Activated CD8-positive, alpha-beta memory T cell treated with anti-CD3 and anti-CD28 coated beads, Interleukin-2, amount 50 U/mL, for 4 hours (primary cell): ENCODE measurements around the gene GPC6.
"Not testable (repeated sequence)": the region's sequence is repeated elsewhere in the genome, so short reads cannot be mapped to it uniquely, and the experiment has no call there.

ENCODE experiments used
- DNase-seq: peaks from one replicate; pipeline ENCODE4 v3.0.0-alpha.2; 2020

Gene GPC6

DNA sequence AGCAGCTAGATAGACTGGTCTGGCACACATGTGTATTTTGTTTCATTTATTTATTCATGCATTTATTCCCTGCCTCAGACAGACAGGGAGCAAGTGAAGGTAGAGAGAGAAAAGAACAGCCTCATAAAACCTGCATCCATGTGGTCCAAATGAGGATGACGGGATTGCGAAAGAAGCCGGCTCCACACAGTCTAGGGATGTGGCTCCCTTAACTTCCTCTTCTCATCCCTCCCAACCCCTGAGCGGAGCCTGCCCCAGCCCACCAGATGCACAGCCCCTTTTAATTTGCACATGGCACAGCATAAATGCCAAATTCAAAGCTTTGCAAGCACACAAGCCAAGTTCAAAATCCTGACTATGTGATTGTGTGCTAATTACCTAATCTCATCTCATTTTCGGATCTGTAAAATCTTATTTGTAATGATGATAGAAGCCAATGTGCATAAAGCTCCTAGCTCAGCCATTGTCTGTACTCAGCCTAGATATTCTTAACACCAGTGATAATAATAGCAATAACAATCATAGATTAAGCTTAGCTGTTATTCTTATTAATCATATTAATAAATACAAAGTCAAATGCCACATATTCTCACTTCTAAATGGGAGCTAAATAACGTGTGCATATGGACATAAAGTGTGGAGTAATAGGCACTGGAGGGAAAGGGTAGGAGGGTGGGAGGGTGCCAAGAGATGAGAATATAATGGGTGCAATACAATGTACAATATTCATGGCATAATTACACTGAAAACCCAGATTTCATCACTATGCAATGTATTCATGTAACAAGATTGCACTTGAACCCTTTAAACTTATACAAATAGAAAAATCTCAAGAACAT is 1096.5 kb downstream of the GPC6 start:
- no peak for DNase-seq

DNA sequence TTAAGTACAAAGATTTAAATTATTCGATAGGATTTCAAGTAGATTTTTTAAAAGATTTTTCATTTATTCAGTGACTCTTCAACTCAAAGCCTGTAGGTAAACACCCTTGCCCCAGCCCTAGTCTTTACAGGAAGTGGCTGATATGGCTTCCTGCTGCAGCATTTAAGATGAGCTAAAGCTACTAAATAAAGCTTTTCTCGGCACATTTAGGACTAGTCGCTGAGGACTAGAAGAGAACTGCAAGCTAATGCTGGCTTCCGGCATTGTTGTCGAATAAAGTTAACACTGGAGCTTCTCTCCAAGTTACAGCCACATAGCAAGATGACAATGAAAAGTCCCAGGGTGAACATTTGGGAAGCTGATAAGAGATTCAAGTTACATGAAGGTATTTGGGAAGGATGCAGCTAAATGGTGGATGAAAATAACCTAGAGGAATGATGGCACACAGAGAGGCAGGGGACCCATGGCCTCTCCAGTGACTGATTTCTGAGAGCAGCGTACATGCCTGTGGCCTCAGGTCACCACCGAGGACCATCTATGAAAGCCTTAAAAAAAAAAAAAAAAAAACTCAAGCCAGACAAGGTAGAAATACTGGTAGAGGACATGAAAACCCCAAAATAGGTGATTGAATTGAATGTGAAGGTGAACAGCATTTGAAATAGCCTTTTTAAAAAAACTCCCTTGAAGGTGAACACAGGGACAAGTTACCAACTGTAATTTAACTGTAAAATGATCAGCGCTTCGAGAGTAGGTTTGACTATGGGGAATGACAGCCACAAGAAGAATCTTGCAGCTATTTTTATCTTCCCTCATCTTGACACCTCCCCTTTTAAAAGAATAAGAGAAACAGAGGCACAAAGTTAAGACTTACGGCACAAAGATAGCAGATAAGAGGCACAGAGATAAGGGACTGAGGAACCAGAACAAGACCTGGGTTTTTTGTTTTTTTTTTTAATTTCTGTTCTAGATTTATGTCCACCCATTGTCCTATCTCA is 1097.5 kb downstream of the GPC6 start:
- DNase-seq, result no peak

DNA sequence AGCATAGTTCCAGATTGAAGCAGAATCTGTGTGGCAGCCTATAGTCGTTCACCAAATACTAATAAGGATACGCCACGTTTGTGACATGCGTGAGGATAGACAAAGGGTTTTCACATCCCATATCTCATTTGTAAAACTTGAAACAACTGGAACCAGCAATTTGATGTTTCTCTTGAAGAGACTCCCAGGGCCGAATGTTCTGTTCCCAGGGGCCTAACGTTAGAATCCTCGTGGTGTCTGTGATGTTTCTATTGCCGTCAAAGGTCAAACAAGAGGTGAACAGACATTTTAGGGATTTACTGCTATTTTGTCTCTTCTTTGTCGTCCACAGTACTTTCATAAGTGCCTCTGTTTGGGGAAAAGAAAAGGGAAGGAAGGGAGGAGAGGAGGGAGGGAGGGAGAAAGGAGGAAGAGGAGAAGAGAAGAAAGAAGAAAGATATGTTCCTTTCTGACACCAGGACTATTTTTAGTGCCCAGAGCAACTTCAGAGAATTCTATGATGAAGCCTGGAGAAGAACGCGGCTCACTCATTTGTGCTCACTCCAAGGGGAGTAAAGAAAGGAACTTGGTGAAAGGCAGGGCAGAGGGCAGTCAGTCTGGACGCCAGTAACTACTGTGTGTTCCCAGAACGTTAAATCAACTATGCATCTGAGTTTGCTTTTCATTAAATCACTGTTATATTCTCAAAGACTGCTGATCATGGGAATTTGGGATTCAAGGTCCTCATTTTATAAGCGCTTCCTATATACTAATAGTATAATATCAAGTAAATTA is 1098.3 kb downstream of the GPC6 start:
- no peak for DNase-seq

DNA sequence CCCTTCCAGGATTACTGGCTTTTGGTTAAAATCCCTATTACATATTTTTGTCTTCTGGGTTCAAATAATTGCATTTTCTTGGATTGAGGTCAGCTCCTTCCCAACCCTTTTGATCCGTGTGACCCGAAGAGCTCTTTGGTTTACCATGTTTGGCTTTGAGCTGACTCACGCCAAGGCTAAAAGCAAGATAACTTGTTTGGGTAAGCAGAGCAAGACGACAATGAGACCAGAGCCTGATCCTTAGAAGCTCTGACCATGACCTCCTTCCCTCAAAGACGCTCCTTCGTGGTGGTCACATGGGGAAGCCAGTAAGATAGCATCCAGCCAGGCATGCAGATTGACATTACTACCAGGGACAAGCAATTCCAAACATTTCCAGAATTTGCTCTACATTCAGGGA is 1099.0 kb downstream of the GPC6 start:
- DNase-seq, result no peak

DNA sequence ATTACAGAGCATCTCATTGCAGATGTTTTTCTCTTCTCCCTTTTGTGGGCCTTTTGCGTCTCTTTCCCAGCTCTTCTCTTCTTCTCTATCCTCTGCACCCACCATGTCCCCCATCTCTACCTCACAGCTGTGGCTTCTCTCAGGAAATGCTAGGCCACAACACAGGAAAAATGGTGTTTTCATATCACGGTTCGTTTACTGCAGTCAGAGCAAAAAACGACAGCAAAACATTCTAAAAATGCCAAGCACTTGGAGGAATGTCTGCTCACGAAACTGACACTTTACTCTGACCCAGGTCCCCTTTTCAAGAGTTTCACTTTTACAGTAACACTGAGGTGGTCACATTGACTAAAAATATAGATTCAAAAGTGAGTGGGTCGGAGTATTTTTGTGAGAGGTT is 1100.7 kb downstream of the GPC6 start:
- no peak for DNase-seq

DNA sequence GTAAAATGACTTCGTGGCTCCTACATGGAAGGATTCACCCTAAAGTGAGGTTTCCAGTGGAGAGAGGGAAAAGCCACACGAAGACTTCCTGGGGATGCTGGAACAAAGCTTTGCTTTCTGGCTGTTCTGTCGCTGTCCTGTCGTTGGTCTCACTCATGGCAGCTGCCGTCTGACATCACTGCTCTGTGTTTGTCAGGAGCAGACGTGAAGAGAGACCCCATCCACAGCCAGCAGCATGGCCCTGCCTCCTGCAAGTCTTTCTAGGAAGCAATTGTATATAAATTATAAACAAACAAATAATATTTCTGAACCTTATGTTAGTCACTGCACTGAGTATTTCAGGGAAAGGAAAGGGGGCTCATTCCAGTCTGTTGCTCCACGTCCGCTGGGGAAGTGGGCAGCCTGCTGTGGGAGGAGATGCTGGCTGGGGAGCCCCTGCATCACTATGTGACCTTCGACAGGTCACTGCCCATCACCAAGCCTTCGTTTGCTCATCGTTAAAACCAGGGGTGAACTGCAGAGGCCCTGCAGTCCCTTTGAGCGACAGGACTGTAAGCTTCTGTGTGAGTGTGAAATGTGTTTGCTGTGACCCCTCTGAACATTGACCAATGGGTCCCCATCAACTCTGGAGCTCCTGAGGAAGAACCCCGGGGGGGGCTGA is 1101.9 kb downstream of the GPC6 start:
- DNase-seq, result no peak

DNA sequence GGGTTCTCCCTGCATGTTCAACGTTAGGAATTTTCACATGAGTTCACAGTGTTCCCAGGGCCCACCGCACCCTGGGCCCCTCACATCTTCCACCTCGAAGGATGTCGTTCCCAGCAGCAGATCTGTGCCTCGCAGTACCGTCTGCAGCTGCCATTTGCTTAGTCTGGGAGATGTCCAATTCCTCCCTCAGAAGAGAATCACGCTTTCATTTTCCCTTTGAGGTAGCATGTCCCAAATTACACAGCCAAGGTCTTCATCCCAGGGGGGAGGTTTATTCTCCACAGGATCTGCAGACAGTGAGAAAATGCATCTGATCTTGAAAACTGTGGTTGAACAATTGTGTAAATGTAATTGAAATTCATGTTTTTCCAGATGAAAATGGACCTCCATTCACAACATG is 1102.7 kb downstream of the GPC6 start:
- DNase-seq, result no peak

DNA sequence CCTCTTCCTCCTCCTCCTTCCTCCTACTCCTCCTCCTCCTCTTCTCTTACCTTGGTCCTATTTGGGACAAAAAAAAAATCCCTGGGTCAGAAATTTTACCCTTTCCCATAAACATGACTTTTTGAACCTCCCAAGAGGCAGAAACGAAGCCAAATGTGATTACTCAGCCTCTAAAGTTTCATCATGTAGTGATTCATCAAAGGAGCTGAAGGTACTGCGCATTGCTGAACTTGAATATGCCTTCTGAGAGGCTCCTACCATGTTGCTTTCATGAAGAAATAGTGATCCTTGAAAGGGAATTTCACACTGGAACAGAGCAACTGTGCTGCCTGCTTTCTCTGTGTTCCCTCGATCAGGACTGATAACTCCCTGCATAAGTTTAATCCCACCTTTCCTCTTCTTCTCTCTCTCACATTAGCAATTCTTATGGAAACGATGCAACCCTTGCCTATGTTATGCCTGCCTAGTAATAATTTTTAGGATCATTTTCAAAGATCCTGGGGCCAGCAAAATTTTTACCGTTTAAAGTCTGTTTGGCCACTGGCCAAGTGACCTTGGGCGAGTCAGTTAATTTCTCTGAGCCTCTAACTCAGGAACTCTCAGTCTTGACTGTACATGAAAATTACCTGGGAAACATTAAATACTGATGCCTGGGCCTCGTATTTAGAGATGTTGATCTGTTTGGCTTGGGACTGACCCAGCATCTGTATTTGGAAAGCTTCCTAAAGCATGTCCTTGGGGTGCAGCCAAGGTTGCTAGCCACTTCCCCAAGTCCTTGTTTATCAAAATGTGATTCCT is 1103.3 kb downstream of the GPC6 start:
- no peak for DNase-seq

DNA sequence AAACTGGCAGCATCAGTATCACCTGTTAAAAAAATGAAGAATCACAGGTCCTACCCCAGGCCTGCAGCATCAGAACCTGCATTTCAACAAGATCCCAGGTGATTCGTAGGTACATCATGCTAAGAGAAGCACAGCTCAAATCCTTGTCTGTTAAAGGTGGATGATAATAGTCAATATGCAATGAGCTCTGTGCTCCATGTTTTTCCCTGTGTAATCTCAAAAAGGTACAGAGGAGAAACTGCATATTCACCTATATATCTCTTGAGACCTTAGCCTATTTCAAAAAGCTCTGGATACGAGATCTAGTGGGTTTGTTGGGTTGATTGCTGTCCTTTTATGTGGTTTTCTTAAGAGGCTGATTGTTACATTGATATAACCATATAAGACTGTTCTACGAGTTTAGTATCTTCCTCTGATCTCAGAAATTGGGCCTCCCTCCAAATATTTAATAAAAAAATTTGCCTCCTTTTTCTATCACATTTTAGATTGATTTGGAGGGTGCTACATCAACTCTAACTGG is 1104.0 kb downstream of the GPC6 start:
- DNase-seq, result no peak

DNA sequence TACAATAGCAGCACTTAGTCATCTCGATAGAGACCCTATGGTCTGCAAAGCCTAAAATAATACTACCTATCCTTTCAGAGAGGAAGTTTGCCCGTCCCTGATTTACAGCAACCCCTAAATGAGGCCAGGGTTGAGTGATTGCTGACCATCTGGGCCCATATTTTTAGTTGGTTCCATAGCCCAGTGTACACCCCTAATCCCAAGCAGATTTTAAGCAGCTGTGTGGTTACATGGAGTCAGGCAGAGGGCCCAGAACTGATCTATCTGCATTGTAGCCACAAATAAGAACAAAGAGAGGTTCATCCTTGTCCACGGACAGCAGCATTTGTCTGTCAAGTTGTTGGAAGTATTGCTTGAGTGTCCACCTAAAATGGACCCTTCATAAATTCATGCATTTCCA is 1104.7 kb downstream of the GPC6 start:
- no peak for DNase-seq

DNA sequence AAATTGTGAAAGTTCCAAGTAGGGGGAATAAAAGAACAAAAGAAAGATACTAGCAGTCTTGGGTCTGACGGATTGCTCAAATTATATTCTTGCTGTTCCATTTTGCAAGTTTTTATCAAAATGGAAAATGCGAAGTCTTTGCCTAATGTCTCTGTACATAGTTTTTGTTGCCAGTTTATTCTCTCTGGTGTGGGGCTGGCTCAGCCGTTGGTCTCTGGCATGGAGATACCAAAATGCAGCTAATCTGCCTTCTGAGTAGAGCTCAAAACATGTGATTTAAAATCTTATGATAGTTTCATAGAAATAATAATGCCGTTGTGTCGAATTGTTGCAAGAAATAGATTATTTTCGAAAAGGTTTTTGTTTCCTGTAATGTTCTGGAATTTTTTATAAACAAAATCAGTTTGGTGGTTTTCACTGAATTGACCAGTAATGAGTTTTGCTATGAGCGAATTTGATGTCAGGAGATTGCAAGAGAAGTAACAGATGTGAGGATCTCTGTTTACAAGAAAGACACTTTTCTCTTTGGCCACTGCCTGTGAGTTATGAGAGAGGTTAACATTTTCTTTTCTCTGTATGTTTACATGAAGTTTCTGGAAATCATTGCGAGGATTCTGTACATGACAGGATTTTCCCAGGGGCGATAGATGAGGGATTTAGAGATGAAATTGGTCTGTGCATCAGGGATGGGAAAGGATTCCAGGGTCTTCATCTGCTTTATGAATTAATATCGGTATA is 1105.9 kb downstream of the GPC6 start:
- no peak for DNase-seq

DNA sequence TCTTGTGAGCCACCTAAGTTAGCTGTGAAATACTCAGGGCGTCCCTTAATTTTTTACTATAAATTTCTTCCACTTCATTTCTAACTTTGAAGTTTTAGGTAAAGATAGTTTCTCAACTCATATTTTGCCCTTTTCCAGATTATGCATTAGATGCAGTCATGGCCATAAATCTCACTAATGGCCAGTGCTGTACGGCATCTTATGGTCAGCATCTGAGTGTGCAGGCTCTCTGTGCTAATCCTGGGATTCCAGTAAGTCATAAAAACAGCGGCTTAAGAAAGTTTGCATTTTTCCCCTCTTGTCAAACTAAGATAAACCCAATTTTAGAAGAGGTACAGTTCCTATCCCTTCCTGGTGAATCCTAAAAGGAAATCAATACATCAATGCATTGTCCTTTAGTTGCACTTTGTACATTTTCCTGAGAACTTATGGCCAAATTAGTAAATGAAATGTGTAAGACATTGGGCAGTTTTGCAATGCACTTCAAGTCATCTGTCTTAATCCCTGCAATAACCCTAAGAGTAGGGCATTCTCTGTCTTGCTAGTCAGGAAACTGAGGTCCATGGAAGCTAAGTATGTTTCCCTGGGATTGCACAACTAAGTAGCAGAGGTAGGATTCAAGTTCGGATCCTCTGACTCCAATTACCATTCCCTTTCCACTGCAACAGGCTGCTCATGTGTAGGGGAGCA is 1106.7 kb downstream of the GPC6 start:
- DNase-seq, result no peak

DNA sequence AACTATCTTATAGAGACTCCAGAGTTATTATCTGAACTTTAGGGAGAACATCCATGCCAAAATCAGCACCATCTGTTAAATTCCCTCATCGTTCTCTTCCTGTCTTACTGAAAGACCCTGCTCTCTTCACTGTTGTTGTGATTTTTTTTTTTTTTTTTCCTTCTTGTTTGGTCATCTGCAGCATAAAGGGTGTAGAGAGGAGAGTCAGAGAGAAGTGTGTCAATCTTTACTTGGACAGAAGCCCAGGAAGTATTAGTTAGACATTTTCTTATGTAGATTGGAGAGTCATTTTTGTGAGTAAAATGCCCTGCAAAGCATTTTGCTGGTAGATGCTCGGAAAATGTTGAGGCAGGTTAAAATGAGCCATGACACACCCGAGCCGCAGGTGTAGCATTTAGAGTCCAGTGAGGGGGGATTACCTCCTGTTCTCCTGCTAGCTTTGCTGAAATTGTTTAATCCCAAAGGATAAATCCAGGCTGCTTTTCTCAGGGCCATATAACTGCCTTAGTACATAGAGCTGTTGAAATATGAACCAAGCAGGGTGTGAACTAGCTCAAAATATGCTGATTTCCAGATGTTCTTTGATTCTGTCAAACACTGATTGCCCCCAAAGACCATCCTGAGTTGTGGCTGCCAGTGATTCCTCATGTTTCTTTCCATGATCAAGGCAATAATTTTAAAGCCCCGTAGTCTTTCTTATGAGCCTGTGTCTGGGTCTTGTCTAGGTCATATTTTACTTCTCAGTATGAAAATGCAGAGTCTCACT is 1109.3 kb downstream of the GPC6 start:
- DNase-seq, result no peak

DNA sequence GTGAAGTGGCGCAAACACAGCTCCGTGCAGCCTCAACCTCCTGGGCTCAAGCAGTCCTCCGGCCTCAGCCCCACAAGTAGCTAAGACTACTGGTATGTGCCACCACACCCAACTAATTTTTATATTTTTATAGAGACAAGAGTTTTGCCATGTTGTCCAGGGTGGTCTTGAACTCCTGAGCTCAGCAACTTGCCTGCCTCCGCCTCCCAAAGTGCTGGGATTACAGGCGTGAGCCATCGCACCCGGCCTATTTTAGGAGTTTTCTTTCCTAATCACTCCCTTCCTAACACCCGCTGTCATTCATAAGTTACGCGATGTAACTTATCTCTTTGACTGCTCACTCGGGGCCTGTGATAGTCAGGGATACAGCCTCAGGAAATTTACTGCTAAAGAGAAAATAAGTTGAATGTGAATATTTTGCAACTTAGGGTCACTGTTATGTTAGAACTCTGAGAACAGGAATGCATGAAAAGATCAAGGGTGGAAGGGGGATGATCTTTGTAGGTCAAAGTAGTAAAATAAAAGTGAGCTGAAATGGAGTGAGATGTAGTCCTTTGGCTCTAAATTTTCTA is 1112.6 kb downstream of the GPC6 start:
- no peak for DNase-seq

DNA sequence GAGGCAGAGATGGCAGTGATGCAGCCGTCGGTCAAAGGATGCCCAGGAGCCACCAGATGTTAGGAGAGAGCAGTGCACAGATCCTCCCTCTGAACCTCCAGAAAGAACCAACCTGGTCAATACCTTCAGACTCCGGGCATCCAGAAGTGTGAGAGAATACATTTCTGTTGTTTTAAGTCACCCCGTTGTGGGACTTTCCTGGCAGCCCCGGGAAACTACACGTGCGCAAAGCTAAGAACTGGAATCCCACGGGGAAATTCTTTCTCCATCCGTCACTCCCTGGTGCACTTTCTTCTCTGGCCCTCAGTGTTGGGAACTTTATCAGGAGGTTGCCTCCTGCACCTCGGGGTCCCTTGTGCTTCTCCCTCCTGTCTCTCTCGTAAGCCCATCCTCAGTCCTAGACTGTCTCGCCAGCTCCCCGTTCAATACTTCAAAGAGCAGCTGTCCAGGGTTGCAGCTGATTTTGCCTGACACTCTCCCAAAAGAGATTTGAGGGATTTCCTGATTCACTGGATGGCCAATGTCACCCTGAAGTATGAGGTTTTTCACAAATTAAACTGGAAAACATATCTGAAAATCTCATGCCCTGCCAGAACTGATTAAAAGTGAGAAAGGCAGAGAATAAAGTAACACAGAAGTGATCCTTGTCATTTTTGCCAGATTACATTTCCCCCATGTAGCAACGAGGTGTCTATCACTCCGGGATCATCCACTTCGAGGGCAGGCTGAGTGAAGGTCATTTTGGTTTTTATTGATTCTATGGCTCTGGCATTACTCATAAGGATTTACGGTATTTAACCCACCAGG is 1116.0 kb downstream of the GPC6 start:
- no peak for DNase-seq

DNA sequence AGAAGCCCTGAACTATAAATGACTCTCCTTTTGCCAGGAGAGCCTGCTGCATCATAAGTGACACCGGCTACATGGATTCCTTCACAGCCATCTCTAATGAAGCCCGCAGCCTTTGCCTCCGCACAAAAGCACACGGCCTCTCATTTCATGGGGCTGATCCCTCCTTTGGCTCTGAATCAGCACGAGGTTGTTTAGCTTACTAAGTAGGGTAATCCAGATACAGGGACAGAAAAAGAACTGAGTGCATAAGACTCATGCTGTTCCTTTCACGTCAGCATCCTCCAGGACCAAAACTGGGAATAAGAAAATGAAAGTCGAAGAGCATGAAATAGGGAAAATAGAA is 1116.6 kb downstream of the GPC6 start:
- DNase-seq, result no peak

DNA sequence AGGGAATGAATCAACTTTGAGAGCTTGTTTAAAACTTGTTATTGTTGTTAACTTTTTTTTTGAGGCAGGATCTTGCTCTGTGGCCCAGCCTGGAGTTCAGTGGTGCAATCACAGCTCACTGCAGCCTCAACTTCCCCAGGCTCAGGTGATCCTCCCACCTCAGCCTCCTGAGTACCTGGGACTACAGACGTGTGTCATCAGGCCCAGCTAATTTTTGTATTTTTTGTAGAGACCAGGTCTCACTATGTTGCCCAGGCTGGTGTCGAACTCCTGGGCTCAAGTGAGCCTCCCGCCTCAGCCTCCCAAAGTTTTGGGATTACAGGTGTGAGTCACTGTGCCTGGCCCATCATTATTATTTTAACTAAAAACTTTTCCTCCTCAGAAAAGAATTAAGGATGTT is 1117.1 kb downstream of the GPC6 start:
- DNase-seq, result not testable (repeated sequence)
